Measurements from ENCODE around the gene EHHADH. TPM values are rescaled to one million over a fixed set of nuclear protein-coding genes. Genes with fewer than 3 reads are reported as not detected.

Gene EHHADH
- total and polyA plus RNA-seq, 9 of the 15 experiments (the other 6 are each of a cell fraction or from before 2014, with no cell fraction given), result 3.6 to 6.4 (median 5.4) TPM

DNA sequence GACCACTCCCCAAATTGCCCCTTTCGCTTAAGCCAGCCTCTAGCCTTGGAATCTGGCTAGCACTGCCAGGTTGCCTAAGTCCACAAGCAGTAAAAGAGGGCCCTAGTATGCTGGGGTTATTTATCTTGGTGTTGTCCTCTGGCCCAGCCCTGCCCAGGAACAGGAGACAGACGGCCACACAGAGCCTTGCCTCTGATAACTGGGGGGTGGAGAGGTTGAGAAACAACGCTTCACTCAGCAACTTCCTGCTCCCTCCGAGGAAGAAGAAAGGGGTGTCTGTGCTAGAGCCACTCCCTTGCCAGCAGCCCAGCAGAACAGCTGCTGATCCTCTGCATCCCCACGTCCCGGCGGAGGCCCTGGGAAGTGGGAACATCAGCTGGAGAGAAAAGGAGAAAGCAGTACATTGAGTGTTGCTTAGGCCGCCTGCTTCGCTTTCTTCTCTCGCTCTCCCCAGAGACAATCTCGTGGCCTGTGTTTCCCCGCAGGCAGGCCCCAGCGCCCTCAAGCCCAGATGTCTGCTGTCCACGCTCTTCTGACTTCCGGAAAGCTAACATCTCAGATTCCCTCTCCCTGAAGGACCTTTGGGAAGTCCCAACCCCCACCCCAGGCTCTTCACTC is 78.4 kb downstream of the EHHADH start (continued):
- TF ChIP-seq, protein P1, sequence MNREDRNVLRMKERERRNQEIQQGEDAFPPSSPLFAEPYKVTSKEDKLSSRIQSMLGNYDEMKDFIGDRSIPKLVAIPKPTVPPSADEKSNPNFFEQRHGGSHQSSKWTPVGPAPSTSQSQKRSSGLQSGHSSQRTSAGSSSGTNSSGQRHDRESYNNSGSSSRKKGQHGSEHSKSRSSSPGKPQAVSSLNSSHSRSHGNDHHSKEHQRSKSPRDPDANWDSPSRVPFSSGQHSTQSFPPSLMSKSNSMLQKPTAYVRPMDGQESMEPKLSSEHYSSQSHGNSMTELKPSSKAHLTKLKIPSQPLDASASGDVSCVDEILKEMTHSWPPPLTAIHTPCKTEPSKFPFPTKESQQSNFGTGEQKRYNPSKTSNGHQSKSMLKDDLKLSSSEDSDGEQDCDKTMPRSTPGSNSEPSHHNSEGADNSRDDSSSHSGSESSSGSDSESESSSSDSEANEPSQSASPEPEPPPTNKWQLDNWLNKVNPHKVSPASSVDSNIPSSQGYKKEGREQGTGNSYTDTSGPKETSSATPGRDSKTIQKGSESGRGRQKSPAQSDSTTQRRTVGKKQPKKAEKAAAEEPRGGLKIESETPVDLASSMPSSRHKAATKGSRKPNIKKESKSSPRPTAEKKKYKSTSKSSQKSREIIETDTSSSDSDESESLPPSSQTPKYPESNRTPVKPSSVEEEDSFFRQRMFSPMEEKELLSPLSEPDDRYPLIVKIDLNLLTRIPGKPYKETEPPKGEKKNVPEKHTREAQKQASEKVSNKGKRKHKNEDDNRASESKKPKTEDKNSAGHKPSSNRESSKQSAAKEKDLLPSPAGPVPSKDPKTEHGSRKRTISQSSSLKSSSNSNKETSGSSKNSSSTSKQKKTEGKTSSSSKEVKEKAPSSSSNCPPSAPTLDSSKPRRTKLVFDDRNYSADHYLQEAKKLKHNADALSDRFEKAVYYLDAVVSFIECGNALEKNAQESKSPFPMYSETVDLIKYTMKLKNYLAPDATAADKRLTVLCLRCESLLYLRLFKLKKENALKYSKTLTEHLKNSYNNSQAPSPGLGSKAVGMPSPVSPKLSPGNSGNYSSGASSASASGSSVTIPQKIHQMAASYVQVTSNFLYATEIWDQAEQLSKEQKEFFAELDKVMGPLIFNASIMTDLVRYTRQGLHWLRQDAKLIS (CRISPR knock-in tag; IDR thresholded peaks at IDR 0.05), result no peak
- no peak for TF ChIP-seq ID3 (CRISPR knock-in tag; IDR thresholded peaks at IDR 0.05)
- peak; percentile 76 for TF ChIP-seq ID3 (tag; IDR thresholded peaks at IDR 0.05)
- TF ChIP-seq, protein P2, sequence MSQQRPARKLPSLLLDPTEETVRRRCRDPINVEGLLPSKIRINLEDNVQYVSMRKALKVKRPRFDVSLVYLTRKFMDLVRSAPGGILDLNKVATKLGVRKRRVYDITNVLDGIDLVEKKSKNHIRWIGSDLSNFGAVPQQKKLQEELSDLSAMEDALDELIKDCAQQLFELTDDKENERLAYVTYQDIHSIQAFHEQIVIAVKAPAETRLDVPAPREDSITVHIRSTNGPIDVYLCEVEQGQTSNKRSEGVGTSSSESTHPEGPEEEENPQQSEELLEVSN (IDR thresholded peaks at IDR 0.05; ENCODE audit: borderline replicate concordance in 1 of 2, extremely low read depth in 1 of 2, insufficient read depth in 1 of 2, insufficient read length in 1 of 2, low read depth in 1 of 2, low read length in 1 of 2, poor library complexity in 1 of 2, severe bottlenecking in 1 of 2), result peak in 1 of 2 experiments; percentile 63
- peak; percentile 91 for TF ChIP-seq CEBPB (tag; IDR thresholded peaks at IDR 0.05)
- peak; percentile 76 for TF ChIP-seq POLR2A (conservative IDR thresholded peaks at IDR 0.05)
- 0 out of 2 replicates have a peak, but pooled peaks have one; percentile 61 for TF ChIP-seq ZNF175 (CRISPR knock-in tag; IDR thresholded peaks at IDR 0.05; ENCODE audit: low read depth)
- no peak for TF ChIP-seq CHD1 (IDR thresholded peaks at IDR 0.05; ENCODE audit: low read length)
- TF ChIP-seq ZBTB9 (CRISPR knock-in tag; IDR thresholded peaks at IDR 0.05), result peak; percentile 81
- 0 out of 2 replicates have a peak, but pooled peaks have one; percentile 31 for TF ChIP-seq MECOM (CRISPR knock-in tag; IDR thresholded peaks at IDR 0.05)
- TF ChIP-seq LCOR (CRISPR knock-in tag; IDR thresholded peaks at IDR 0.05), result no peak
- 0 out of 4 replicates have a peak, but pooled peaks of 1 of the 2 experiments have one; percentile 18 for TF ChIP-seq HDAC1 (IDR thresholded peaks at IDR 0.05)
- TF ChIP-seq, protein P3, sequence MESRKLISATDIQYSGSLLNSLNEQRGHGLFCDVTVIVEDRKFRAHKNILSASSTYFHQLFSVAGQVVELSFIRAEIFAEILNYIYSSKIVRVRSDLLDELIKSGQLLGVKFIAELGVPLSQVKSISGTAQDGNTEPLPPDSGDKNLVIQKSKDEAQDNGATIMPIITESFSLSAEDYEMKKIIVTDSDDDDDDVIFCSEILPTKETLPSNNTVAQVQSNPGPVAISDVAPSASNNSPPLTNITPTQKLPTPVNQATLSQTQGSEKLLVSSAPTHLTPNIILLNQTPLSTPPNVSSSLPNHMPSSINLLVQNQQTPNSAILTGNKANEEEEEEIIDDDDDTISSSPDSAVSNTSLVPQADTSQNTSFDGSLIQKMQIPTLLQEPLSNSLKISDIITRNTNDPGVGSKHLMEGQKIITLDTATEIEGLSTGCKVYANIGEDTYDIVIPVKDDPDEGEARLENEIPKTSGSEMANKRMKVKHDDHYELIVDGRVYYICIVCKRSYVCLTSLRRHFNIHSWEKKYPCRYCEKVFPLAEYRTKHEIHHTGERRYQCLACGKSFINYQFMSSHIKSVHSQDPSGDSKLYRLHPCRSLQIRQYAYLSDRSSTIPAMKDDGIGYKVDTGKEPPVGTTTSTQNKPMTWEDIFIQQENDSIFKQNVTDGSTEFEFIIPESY (CRISPR knock-in tag; IDR thresholded peaks at IDR 0.05), result no peak

All from K562 (cell line).